Bone marrow (tissue), 2 donors: Measurements from ENCODE around the gene CDH12.
"Not testable (repeated sequence)": the region's sequence is repeated elsewhere in the genome, so short reads cannot be mapped to it uniquely, and the experiment has no call there.

Experiments used
- DNase-seq, 2 donors: peaks; one replicate each; lab custom pipeline; 2025; lab: John Stamatoyannopoulos, UW

The CDH12 gene

GRCh38 chr5:22649074-22649473 lies 204.1 kb downstream of the CDH12 start:
- no peak for DNase-seq

GRCh38 chr5:22644859-22645258 lies 208.3 kb downstream of the CDH12 start:
- no peak for DNase-seq

GRCh38 chr5:22643356-22643755 lies 209.8 kb downstream of the CDH12 start:
- no peak for DNase-seq

GRCh38 chr5:22631683-22632082 lies 221.5 kb downstream of the CDH12 start:
- DNase-seq = no peak

- no peak for DNase-seq
Observed at GRCh38 chr5:22627029-22627428, 226.1 kb downstream of the CDH12 start.

GRCh38 chr5:22625451-22625850 lies 227.7 kb downstream of the CDH12 start:
- DNase-seq = no peak

- DNase-seq = no peak
Observed at GRCh38 chr5:22621084-22621483, 232.1 kb downstream of the CDH12 start.

- no peak for DNase-seq
Observed at GRCh38 chr5:22615964-22616363, 237.2 kb downstream of the CDH12 start.

GRCh38 chr5:22614486-22615094 lies 238.6 kb downstream of the CDH12 start:
- DNase-seq = no peak

- no peak for DNase-seq
Observed at GRCh38 chr5:22612928-22613327, 240.2 kb downstream of the CDH12 start.

GRCh38 chr5:22611327-22611726 lies 241.8 kb downstream of the CDH12 start:
- DNase-seq = no peak

GRCh38 chr5:22607498-22607897 lies 245.6 kb downstream of the CDH12 start:
- not testable (repeated sequence) for DNase-seq

GRCh38 chr5:22605473-22605872 lies 247.7 kb downstream of the CDH12 start:
- no peak for DNase-seq

GRCh38 chr5:22604711-22605110 lies 248.4 kb downstream of the CDH12 start:
- DNase-seq = no peak

GRCh38 chr5:22598796-22599195 lies 254.3 kb downstream of the CDH12 start:
- DNase-seq = no peak

- DNase-seq = no peak
Observed at GRCh38 chr5:22596404-22596970, 256.7 kb downstream of the CDH12 start.

GRCh38 chr5:22594491-22594890 lies 258.7 kb downstream of the CDH12 start:
- no peak for DNase-seq

- no peak for DNase-seq
Observed at GRCh38 chr5:22593592-22593991, 259.6 kb downstream of the CDH12 start.

GRCh38 chr5:22591461-22591860 lies 261.7 kb downstream of the CDH12 start:
- DNase-seq = no peak

- DNase-seq = no peak
Observed at GRCh38 chr5:22590677-22591268, 262.4 kb downstream of the CDH12 start.

GRCh38 chr5:22577711-22578110 lies 275.4 kb downstream of the CDH12 start:
- no peak for DNase-seq

GRCh38 chr5:22577006-22577405 lies 276.1 kb downstream of the CDH12 start:
- no peak for DNase-seq

- DNase-seq = no peak
Observed at GRCh38 chr5:22572941-22573340, 280.2 kb downstream of the CDH12 start.

GRCh38 chr5:22567983-22568382 lies 285.2 kb downstream of the CDH12 start:
- DNase-seq = no peak
